CD4-positive, alpha-beta memory T cell (primary cell): ENCODE data around the gene HAUS7. TPM values are rescaled to one million over a fixed set of nuclear protein-coding genes. Genes with fewer than 3 reads are reported as not detected.

ENCODE experiments used
- CTCF ChIA-PET: fragments of 350-600 bp; sonication (Branson Sonifier 250); formaldehyde crosslinking; loops from one replicate; lab custom pipeline; 2021; ENCODE audit warnings: inconsistent platforms; ENCODE audit not compliant: partially characterized antibody; lab: Charles Lee
- POLR2A ChIA-PET: fragments of 350-600 bp; sonication (Branson Sonifier 250); formaldehyde crosslinking; loops from one replicate; lab custom pipeline; 2021; ENCODE audit not compliant: partially characterized antibody; lab: Charles Lee
- DNase-seq, 5 donors: peaks; one replicate each; pipeline versions ENCODE4 v3.0.0 to v3.0.0-alpha.2; 2020 to 2022; ENCODE audit warnings: mixed read lengths in 1 of 5
- H3K27ac ChIP-seq: one replicate; pipeline ENCODE4 v1.7.0; 2013; ENCODE audit warnings: low read depth, low read length
- H3K27me3 ChIP-seq: 2 replicates; pipeline ENCODE4 v1.7.0; 2013; ENCODE audit warnings: mild to moderate bottlenecking, low read length, moderate library complexity; ENCODE audit not compliant: insufficient read depth
- H3K36me3 ChIP-seq: 2 replicates; pipeline ENCODE4 v1.7.0; 2013; ENCODE audit warnings: mild to moderate bottlenecking, low read length, moderate library complexity; ENCODE audit not compliant: insufficient read depth
- H3K4me1 ChIP-seq: 2 replicates; pipeline ENCODE4 v1.7.0; 2013; ENCODE audit warnings: mild to moderate bottlenecking, low read length, moderate library complexity; ENCODE audit not compliant: insufficient read depth
- H3K4me3 ChIP-seq, 2 donors: one replicate each; pipeline ENCODE4 v1.7.0; 2013; ENCODE audit warnings: low read length in 2 of 2, mild to moderate bottlenecking in 1 of 2
- H3K9me3 ChIP-seq, 2 donors: one replicate each; pipeline ENCODE4 v1.7.0; 2013; ENCODE audit warnings: low read length in 2 of 2, control low read depth in 1 of 2; ENCODE audit not compliant: control insufficient read depth in 1 of 2
- H3K27ac Mint-ChIP-seq, 7 donors: one replicate each; pipeline ENCODE4 v1.8.0; 2020 to 2021; ENCODE audit warnings: mixed read lengths in 7 of 7, mild to moderate bottlenecking in 6 of 7, inconsistent platforms in 3 of 7, moderate library complexity in 3 of 7
- H3K27me3 Mint-ChIP-seq, 2 donors: one replicate each; pipeline ENCODE4 v1.8.0; 2020 to 2021; ENCODE audit warnings: mixed read lengths in 2 of 2
- H3K36me3 Mint-ChIP-seq, 2 donors: one replicate each; pipeline ENCODE4 v1.8.0; 2020 to 2021; ENCODE audit warnings: mixed read lengths in 2 of 2, inconsistent platforms in 1 of 2, mild to moderate bottlenecking in 1 of 2
- H3K4me1 Mint-ChIP-seq, 4 donors: one replicate each; pipeline ENCODE4 v1.8.0; 2020 to 2021; ENCODE audit warnings: mixed read lengths in 4 of 4, mild to moderate bottlenecking in 1 of 4
- H3K4me3 Mint-ChIP-seq, 8 donors: one replicate each; pipeline ENCODE4 v1.8.0; 2020 to 2021; ENCODE audit warnings: mixed read lengths in 8 of 8, mild to moderate bottlenecking in 7 of 8, moderate library complexity in 6 of 8, inconsistent platforms in 3 of 8
- H3K9me3 Mint-ChIP-seq, 8 donors: one replicate each; pipeline ENCODE4 v1.8.0; 2020 to 2021; ENCODE audit warnings: mixed read lengths in 8 of 8, mild to moderate bottlenecking in 5 of 8, inconsistent platforms in 3 of 8, moderate library complexity in 1 of 8
- intact Hi-C: fragments of 100-400 bp; cut with micrococcal nuclease; formaldehyde crosslinking; loops from one replicate; pipeline ENCODE4 v1.15.1; 2023
- polyA plus RNA-seq, 2 donors: library from polyadenylated mRNA; unstranded; fragments of 300-500 nt; fragmentation: Illumina TruSeq; gene quantifications; one replicate each; pipeline ENCODE4 v1.2.3, GENCODE V29; 2021
- total RNA-seq, 2 experiments: library from RNA; stranded (reverse); gene quantifications; one replicate each; pipeline ENCODE4 v1.2.3, GENCODE V29; 2021

The HAUS7 gene
- total and polyA plus RNA-seq, 4 experiments from 2014 or later: 29.7 to 33.8 (median 31.8) TPM

- no peaks in the 10 kb centered on the region for H3K9me3 Mint-ChIP-seq
- no peak overlapping the region for H3K4me3 ChIP-seq
- H3K36me3 ChIP-seq: no peaks in the 10 kb centered on the region
- H3K36me3 Mint-ChIP-seq: no peaks in the 10 kb centered on the region
- no peak for DNase-seq
- no peak overlapping the region for H3K27ac ChIP-seq
- H3K27me3 Mint-ChIP-seq: peaks cover 7 to 9% of the 10 kb centered on the region in 2 donors
- intact Hi-C loops: no loop called here
- POLR2A ChIA-PET: no interaction called here
- H3K27me3 ChIP-seq: no peaks in the 10 kb centered on the region
- no peaks in the 10 kb centered on the region for H3K4me1 ChIP-seq
- peaks cover 4 to 10% (median 7%) of the 10 kb centered on the region in 4 donors for H3K4me1 Mint-ChIP-seq
- no peak overlapping the region for H3K4me3 Mint-ChIP-seq
- no peak overlapping the region for H3K27ac Mint-ChIP-seq
- CTCF ChIA-PET: no interaction called here
- H3K9me3 ChIP-seq: no peaks in the 10 kb centered on the region
Observed at GRCh38 chrX:153514259-153514658, 43.9 kb upstream of the HAUS7 start.

GRCh38 chrX:153513265-153513664, 42.9 kb upstream of the HAUS7 start:
- no peaks in the 10 kb centered on the region for H3K36me3 ChIP-seq
- Mint-ChIP-seq H3K27me3 (peaks cover 4 to 5% of the 10 kb centered on the region in 2 donors), H3K4me3 (no peak overlapping the region), H3K4me1 (peaks cover under 1 to 6% (median 3%) of the 10 kb centered on the region in 4 donors), H3K36me3 (no peaks in the 10 kb centered on the region), H3K27ac (no peak overlapping the region), H3K9me3 (no peaks in the 10 kb centered on the region)
- no peak overlapping the region for H3K4me3 ChIP-seq
- DNase-seq: no peak
- no peaks in the 10 kb centered on the region for H3K9me3 ChIP-seq
- intact Hi-C loops: no loop called here
- CTCF ChIA-PET: no interaction called here
- no peak overlapping the region for H3K27ac ChIP-seq
- POLR2A ChIA-PET: no interaction called here
- no peaks in the 10 kb centered on the region for H3K4me1 ChIP-seq
- no peaks in the 10 kb centered on the region for H3K27me3 ChIP-seq

GRCh38 chrX:153512501-153512893, 42.1 kb upstream of the HAUS7 start:
- Mint-ChIP-seq H3K4me1 (peaks cover 4 to 5% (median 5%) of the 10 kb centered on the region in 4 donors), H3K36me3 (no peaks in the 10 kb centered on the region), H3K9me3 (no peaks in the 10 kb centered on the region), H3K27me3 (peaks cover 3 to 5% of the 10 kb centered on the region in 2 donors), H3K27ac (no peak overlapping the region), H3K4me3 (no peak overlapping the region)
- no peaks in the 10 kb centered on the region for H3K9me3 ChIP-seq
- no peaks in the 10 kb centered on the region for H3K36me3 ChIP-seq
- H3K27ac ChIP-seq: no peak overlapping the region
- DNase-seq: no peak
- H3K4me3 ChIP-seq: no peak overlapping the region
- intact Hi-C loops: no loop called here
- ChIA-PET CTCF (no interaction called here), POLR2A (no interaction called here)
- no peaks in the 10 kb centered on the region for H3K4me1 ChIP-seq
- H3K27me3 ChIP-seq: no peaks in the 10 kb centered on the region

- Histone ChIP-seq H3K27me3 (no peaks in the 10 kb centered on the region), H3K27ac (no peak overlapping the region), H3K4me3 (no peak overlapping the region), H3K4me1 (no peaks in the 10 kb centered on the region), H3K36me3 (no peaks in the 10 kb centered on the region), H3K9me3 (no peaks in the 10 kb centered on the region)
- H3K27me3 Mint-ChIP-seq: peaks cover 3 to 5% of the 10 kb centered on the region in 2 donors
- ChIA-PET CTCF (no interaction called here), POLR2A (no interaction called here)
- no peak overlapping the region for H3K27ac Mint-ChIP-seq
- peaks cover 5 to 7% (median 6%) of the 10 kb centered on the region in 4 donors for H3K4me1 Mint-ChIP-seq
- no peak for DNase-seq
- intact Hi-C loops: no loop called here
- H3K36me3 Mint-ChIP-seq: no peaks in the 10 kb centered on the region
- H3K9me3 Mint-ChIP-seq: no peaks in the 10 kb centered on the region
- no peak overlapping the region for H3K4me3 Mint-ChIP-seq
Observed at GRCh38 chrX:153511784-153512500, 41.6 kb upstream of the HAUS7 start.

- Mint-ChIP-seq H3K36me3 (no peaks in the 10 kb centered on the region), H3K27ac (no peak overlapping the region), H3K4me3 (no peak overlapping the region), H3K9me3 (no peaks in the 10 kb centered on the region), H3K27me3 (no peaks in the 10 kb centered on the region), H3K4me1 (peaks cover 0 to 7% (median 3%) of the 10 kb centered on the region in 4 donors)
- no peak overlapping the region for H3K27ac ChIP-seq
- no peaks in the 10 kb centered on the region for H3K36me3 ChIP-seq
- H3K9me3 ChIP-seq: no peaks in the 10 kb centered on the region
- no peaks in the 10 kb centered on the region for H3K27me3 ChIP-seq
- intact Hi-C loops: no loop called here
- ChIA-PET POLR2A (no interaction called here), CTCF (interaction anchor here (1.1 to 1.2 kb wide), 3 partner anchors 29 to 478 kb away, joined by 3 read pairs; no protein-coding TSS in a partner anchor)
- DNase-seq: no peak
- no peaks in the 10 kb centered on the region for H3K4me1 ChIP-seq
- H3K4me3 ChIP-seq: no peak overlapping the region
Observed at GRCh38 chrX:153510383-153510782, 40.0 kb upstream of the HAUS7 start.

GRCh38 chrX:153509592-153509991, 39.2 kb upstream of the HAUS7 start:
- Histone ChIP-seq H3K4me1 (no peaks in the 10 kb centered on the region), H3K4me3 (no peak overlapping the region), H3K27ac (no peak overlapping the region), H3K27me3 (no peaks in the 10 kb centered on the region), H3K9me3 (no peaks in the 10 kb centered on the region), H3K36me3 (no peaks in the 10 kb centered on the region)
- intact Hi-C loops: loop anchor here (5.0 kb wide), 1 partner anchor 107 kb away; the partner anchor contains the start of gene PNMA6E
- Mint-ChIP-seq H3K27ac (no peak overlapping the region), H3K4me1 (peaks cover 0 to 7% (median 3%) of the 10 kb centered on the region in 4 donors), H3K27me3 (no peaks in the 10 kb centered on the region), H3K4me3 (no peak overlapping the region), H3K9me3 (no peaks in the 10 kb centered on the region), H3K36me3 (no peaks in the 10 kb centered on the region)
- DNase-seq: no peak
- CTCF ChIA-PET: interaction anchor here (0.5 to 4.3 kb wide), 2 partner anchors 37 to 477 kb away, joined by 3 to 37 read pairs; no protein-coding TSS in a partner anchor
- POLR2A ChIA-PET: no interaction called here

GRCh38 chrX:153507484-153508178, 37.3 kb upstream of the HAUS7 start:
- Histone ChIP-seq H3K4me1 (no peaks in the 10 kb centered on the region), H3K27me3 (no peaks in the 10 kb centered on the region), H3K9me3 (no peaks in the 10 kb centered on the region), H3K27ac (no peak overlapping the region), H3K36me3 (no peaks in the 10 kb centered on the region), H3K4me3 (no peak overlapping the region)
- peaks cover 0 to 7% (median 3%) of the 10 kb centered on the region in 4 donors for H3K4me1 Mint-ChIP-seq
- H3K9me3 Mint-ChIP-seq: no peaks in the 10 kb centered on the region
- no peaks in the 10 kb centered on the region for H3K27me3 Mint-ChIP-seq
- CTCF ChIA-PET: interaction anchor here (0.8 to 4.3 kb wide), 20 partner anchors 8 to 566 kb away, joined by 3 to 63 read pairs (median 4); partner anchors contain the start of genes BGN and HAUS7
- H3K27ac Mint-ChIP-seq: peak overlapping the region in 1 of 7 donors; percentile 42
- intact Hi-C loops: loop anchor here (1.0 to 5.0 kb wide), 5 partner anchors 36 to 566 kb away; partner anchors contain the start of gene PNMA6E
- H3K4me3 Mint-ChIP-seq: no peak overlapping the region
- POLR2A ChIA-PET: interaction anchor here (0.8 to 2.0 kb wide), 7 partner anchors 37 to 566 kb away, joined by 3 to 12 read pairs (median 4); partner anchors contain the start of genes HAUS7 and ZNF275
- DNase-seq: peak; percentile 65 to 77 (median 75)
- no peaks in the 10 kb centered on the region for H3K36me3 Mint-ChIP-seq
